ENCODE measurements around the gene FYTTD1. TPM values are rescaled to one million over a fixed set of nuclear protein-coding genes. Genes with fewer than 3 reads are reported as not detected.

Gene FYTTD1
- polyA plus RNA-seq, 1 donor from 2014 or later, result 87.0 TPM

DNA sequence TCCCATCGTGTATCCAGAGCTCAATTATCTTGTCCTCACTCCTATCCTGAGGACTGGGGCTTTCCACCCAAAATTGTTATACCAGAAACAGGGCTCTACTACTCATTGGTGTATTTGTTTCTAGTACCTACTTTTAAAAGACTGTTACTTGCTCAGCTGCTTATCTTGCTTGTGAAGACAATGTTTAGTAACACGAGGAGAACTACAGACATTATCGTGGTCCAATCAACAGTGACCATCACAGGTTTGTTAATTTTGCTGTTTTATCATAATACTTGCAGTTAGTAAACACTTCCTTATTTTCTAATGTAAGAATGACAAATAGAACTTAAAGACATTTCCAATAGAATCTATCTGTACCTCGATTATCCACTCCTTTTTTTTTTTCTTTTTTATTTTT lies 54.8 kb downstream of the FYTTD1 start:
- no peaks in the 10 kb centered on the region for H3K36me3 ChIP-seq (ENCODE audit: insufficient read depth, low read length)
- no peaks in the 10 kb centered on the region for H3K27me3 ChIP-seq (ENCODE audit: insufficient read depth, low read depth, low read length)
- H3K9ac ChIP-seq (ENCODE audit: low read length), result no peak overlapping the region
- no peaks in the 10 kb centered on the region for H3F3A ChIP-seq (ENCODE audit: insufficient read depth, low read length, poor library complexity, severe bottlenecking)
- H3K9me2 ChIP-seq (ENCODE audit: insufficient read depth, low read length), result no peaks in the 10 kb centered on the region
- TF ChIP-seq EZH2 (IDR thresholded peaks at IDR 0.05; ENCODE audit: borderline replicate concordance, insufficient read depth, low read length, poor library complexity, severe bottlenecking), result no peak
- TF ChIP-seq POLR2AphosphoS5 (IDR thresholded peaks at IDR 0.05), result no peak
- no peak for TF ChIP-seq MXI1 (conservative IDR thresholded peaks at IDR 0.05; ENCODE audit: poor library complexity, severe bottlenecking)
- no peak for TF ChIP-seq TAF1 (IDR thresholded peaks at IDR 0.05; ENCODE audit: low read depth)
- H2AFZ ChIP-seq (ENCODE audit: low read depth, low read length), result no peak overlapping the region
- H3K27ac ChIP-seq (ENCODE audit: low read length), result no peak overlapping the region
- H3K4me3 ChIP-seq (ENCODE audit: low read length), result no peak overlapping the region
- H4K20me1 ChIP-seq (ENCODE audit: insufficient read depth), result no peaks in the 10 kb centered on the region
- H3K9me3 ChIP-seq (ENCODE audit: low read length), result no peaks in the 10 kb centered on the region
- no peak overlapping the region for H3K4me2 ChIP-seq (ENCODE audit: low read length)
- H3K79me2 ChIP-seq (replicated peaks; ENCODE audit: insufficient read depth, low read length), result peaks cover 50% of the 10 kb centered on the region

DNA sequence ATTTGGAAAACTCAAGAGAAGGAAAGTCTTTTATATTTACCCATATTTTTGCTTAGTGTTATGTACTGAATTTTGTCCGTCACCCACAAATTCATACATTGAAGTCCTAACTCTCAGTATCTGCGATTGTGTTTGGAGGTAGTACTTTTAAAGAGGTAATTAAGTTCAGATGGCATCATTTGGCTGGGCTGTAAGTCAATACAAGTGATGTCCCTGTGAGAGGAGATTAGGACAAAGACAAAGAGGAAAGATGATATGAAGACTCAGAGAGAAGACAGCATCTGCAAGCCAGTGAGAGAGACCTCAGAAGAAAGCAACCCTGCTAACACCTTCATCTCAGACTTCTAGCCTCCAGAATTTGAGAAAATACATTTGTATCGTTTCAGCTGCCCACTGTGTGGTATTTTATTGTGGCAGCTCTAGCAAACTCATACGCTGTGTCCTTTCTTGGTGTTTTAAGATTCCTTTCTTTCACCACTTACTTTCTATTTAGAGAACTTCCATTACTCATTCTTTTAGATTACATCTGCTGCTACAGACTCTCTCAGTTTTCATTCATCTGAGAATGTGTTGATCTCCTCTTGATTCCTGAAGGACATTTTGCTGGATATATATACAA lies 58.4 kb downstream of the FYTTD1 start:
- no peak for TF ChIP-seq EP300 (conservative IDR thresholded peaks at IDR 0.05; ENCODE audit: poor library complexity, severe bottlenecking)
- Histone ChIP-seq H3K79me2 (replicated peaks; ENCODE audit: insufficient read depth, low read length) (peaks cover 40% of the 10 kb centered on the region), H3K9me3 (ENCODE audit: low read length) (no peaks in the 10 kb centered on the region), H3F3A (ENCODE audit: insufficient read depth, low read length, poor library complexity, severe bottlenecking) (no peaks in the 10 kb centered on the region), H3K4me2 (ENCODE audit: low read length) (no peak overlapping the region), H2AFZ (ENCODE audit: low read depth, low read length) (no peak overlapping the region), H3K9me2 (ENCODE audit: insufficient read depth, low read length) (no peaks in the 10 kb centered on the region), H3K27ac (ENCODE audit: low read length) (no peak overlapping the region), H3K4me3 (ENCODE audit: low read length) (no peak overlapping the region), H3K27me3 (ENCODE audit: insufficient read depth, low read depth, low read length) (no peaks in the 10 kb centered on the region), H3K9ac (ENCODE audit: low read length) (no peak overlapping the region), H4K20me1 (ENCODE audit: insufficient read depth) (no peaks in the 10 kb centered on the region), H3K36me3 (ENCODE audit: insufficient read depth, low read length) (no peaks in the 10 kb centered on the region)

DNA sequence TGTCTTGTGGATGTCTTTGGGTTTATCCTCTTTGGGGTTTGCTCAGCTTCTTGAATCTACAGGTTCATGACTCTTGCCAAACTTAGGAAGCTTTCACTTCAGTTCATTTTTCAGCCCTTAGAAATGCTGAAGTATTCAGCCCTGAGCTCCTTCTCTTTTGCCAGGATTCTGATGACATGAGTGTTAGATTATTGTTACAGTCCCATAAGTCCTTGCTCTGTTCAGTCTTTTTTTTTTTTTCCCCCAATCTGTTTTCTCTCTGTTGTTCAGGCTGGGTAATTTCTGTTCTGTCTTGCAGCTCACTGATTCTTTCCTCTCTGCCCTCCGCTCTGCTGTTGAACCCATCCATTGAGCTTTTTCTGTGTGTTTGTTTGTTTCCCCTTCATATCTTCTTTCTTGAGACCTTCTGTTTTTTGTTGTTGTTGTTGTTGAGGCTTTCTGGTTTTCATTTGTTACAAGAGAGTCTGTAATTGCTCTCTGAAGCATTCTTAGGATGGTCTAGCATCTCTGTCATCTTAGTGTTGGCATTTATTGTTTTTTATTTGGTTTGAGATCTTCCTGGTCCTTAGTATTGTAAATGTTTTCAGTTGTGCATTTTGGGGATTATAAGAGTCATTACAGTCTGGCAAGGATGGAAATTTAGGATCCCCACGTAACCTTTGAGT lies 59.8 kb downstream of the FYTTD1 start:
- no peak overlapping the region for H3K27ac ChIP-seq (ENCODE audit: low read length)
- H3K9ac ChIP-seq (ENCODE audit: low read length), result no peak overlapping the region

More for the DNA sequence above, 59.8 kb downstream of the FYTTD1 start:
- Histone ChIP-seq H3F3A (ENCODE audit: insufficient read depth, low read length, poor library complexity, severe bottlenecking) (no peaks in the 10 kb centered on the region), H3K9me3 (ENCODE audit: low read length) (no peaks in the 10 kb centered on the region), H3K9me2 (ENCODE audit: insufficient read depth, low read length) (no peaks in the 10 kb centered on the region), H3K4me3 (ENCODE audit: low read length) (no peak overlapping the region), H2AFZ (ENCODE audit: low read depth, low read length) (no peak overlapping the region), H4K20me1 (ENCODE audit: insufficient read depth) (no peaks in the 10 kb centered on the region), H3K27me3 (ENCODE audit: insufficient read depth, low read depth, low read length) (no peaks in the 10 kb centered on the region), H3K79me2 (replicated peaks; ENCODE audit: insufficient read depth, low read length) (peaks cover 30% of the 10 kb centered on the region), H3K36me3 (ENCODE audit: insufficient read depth, low read length) (no peaks in the 10 kb centered on the region), H3K4me2 (ENCODE audit: low read length) (no peak overlapping the region)
- no peak for TF ChIP-seq POLR2AphosphoS5 (IDR thresholded peaks at IDR 0.05)
- no peak for TF ChIP-seq TAF1 (IDR thresholded peaks at IDR 0.05; ENCODE audit: low read depth)
- TF ChIP-seq, protein P1, sequence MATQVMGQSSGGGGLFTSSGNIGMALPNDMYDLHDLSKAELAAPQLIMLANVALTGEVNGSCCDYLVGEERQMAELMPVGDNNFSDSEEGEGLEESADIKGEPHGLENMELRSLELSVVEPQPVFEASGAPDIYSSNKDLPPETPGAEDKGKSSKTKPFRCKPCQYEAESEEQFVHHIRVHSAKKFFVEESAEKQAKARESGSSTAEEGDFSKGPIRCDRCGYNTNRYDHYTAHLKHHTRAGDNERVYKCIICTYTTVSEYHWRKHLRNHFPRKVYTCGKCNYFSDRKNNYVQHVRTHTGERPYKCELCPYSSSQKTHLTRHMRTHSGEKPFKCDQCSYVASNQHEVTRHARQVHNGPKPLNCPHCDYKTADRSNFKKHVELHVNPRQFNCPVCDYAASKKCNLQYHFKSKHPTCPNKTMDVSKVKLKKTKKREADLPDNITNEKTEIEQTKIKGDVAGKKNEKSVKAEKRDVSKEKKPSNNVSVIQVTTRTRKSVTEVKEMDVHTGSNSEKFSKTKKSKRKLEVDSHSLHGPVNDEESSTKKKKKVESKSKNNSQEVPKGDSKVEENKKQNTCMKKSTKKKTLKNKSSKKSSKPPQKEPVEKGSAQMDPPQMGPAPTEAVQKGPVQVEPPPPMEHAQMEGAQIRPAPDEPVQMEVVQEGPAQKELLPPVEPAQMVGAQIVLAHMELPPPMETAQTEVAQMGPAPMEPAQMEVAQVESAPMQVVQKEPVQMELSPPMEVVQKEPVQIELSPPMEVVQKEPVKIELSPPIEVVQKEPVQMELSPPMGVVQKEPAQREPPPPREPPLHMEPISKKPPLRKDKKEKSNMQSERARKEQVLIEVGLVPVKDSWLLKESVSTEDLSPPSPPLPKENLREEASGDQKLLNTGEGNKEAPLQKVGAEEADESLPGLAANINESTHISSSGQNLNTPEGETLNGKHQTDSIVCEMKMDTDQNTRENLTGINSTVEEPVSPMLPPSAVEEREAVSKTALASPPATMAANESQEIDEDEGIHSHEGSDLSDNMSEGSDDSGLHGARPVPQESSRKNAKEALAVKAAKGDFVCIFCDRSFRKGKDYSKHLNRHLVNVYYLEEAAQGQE (IDR thresholded peaks at IDR 0.05; ENCODE audit: borderline replicate concordance), result no peak
- no peak for TF ChIP-seq RAD21 (conservative IDR thresholded peaks at IDR 0.05)
- no peak for TF ChIP-seq EP300 (conservative IDR thresholded peaks at IDR 0.05; ENCODE audit: poor library complexity, severe bottlenecking)
- TF ChIP-seq, protein P2, sequence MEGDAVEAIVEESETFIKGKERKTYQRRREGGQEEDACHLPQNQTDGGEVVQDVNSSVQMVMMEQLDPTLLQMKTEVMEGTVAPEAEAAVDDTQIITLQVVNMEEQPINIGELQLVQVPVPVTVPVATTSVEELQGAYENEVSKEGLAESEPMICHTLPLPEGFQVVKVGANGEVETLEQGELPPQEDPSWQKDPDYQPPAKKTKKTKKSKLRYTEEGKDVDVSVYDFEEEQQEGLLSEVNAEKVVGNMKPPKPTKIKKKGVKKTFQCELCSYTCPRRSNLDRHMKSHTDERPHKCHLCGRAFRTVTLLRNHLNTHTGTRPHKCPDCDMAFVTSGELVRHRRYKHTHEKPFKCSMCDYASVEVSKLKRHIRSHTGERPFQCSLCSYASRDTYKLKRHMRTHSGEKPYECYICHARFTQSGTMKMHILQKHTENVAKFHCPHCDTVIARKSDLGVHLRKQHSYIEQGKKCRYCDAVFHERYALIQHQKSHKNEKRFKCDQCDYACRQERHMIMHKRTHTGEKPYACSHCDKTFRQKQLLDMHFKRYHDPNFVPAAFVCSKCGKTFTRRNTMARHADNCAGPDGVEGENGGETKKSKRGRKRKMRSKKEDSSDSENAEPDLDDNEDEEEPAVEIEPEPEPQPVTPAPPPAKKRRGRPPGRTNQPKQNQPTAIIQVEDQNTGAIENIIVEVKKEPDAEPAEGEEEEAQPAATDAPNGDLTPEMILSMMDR (IDR thresholded peaks at IDR 0.05; ENCODE audit: poor library complexity, severe bottlenecking), result no peak
- TF ChIP-seq EZH2 (IDR thresholded peaks at IDR 0.05; ENCODE audit: borderline replicate concordance, insufficient read depth, low read length, poor library complexity, severe bottlenecking), result no peak
- TF ChIP-seq SMC3 (conservative IDR thresholded peaks at IDR 0.05; ENCODE audit: poor library complexity), result no peak

Measured in neural cell (in vitro differentiated cells).